HG03571 (cell line): ENCODE measurements around the gene MTA1.

ENCODE experiments used
- ATAC-seq: cut with Tn5 transposase; IDR thresholded peaks from one replicate; pipeline ENCODE4 v1.9.1; 2021; ENCODE audit not compliant: unreplicated experiment

MTA1 gene

DNA sequence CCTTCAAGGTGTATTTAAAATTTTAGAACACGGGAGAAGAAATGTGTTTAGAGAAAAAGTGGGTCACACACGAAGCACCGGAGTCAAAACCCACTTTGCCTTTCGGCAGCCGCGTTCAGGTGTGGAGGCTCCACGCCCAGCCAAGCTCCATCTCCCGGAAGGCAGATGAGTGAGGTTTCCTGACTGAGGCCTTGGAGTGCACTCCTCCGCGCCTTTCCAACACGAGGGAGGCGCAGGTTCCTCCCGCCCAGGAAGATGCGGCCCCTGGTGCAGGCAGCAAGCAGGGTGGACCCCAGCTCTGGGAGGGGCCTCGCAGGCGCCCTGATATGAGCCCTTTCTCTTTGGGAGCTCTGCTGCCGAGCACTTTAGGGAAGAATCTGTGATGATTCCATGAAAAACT, 22.5 kb downstream of the MTA1 start:
- no peak for ATAC-seq

DNA sequence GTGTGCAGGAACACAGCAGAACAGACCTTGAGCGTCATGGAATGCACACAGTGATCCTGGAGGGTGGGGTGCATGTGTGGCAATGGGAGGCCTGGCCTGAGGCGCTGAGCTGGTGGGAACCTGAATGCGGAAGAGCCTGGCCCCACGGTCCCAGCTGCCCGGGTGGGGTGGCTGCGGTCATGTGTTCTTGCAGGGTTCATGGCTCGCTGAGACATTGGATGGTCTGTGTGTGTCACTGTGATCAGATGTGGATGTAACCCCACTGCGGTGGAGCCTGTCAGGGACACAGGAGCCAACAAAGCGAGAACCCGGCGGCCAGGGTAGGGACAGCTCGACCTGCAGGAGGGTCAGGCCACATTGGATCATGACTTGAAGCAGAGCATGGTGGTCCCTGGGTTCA, 23.2 kb downstream of the MTA1 start:
- ATAC-seq: no peak

GRCh38 chr14:105444859-105445258, 25.2 kb downstream of the MTA1 start:
- ATAC-seq: no peak

- ATAC-seq: no peak
These were observed 25.7 kb downstream of the MTA1 start for GRCh38 chr14:105445290-105445689.

DNA sequence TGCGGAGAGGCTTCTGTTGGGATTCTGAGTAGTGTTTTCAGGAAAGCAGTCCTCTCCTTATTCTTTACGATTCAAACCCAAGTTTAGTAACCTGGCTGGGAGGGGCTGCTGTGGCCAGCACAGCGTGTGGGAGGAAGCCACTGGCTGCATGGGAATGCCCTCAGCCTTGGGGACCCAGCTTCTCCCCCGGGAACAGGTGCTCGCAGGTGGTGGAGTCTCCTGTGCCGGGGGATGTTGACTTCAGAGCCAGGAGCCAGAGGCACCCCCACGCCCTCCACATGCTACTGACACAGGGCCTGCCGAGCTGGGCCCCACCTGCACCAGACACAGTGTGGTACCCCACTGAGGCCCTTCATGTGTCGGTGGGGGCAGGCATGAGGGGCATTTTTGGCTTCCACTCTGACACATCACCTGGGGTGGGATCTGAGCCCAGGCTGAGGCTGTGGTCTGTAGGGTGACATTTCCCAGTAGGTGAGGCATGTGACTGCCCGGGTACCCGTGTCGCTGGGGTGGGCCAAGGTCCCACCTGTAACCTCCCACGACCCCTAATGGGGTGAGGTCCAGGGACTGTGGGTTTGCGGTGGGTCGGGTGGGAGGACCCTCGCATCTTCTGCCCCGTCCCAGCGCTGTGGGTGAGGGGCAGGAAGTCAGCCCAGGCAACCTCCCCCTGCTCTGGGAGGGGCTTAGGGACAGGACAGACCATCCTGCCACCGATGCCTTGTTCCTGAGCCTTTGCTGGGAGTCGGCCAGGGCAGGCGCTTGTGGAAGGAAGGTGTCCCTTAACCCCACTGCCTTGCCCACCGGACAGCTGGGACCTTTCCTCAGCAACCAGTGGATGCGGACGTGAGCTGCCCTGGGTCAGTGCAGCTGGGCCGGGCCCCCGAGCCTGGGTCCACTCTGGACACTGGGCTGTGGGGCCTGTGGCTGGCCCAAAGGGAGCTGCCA, 26.5 kb downstream of the MTA1 start:
- no peak for ATAC-seq

DNA sequence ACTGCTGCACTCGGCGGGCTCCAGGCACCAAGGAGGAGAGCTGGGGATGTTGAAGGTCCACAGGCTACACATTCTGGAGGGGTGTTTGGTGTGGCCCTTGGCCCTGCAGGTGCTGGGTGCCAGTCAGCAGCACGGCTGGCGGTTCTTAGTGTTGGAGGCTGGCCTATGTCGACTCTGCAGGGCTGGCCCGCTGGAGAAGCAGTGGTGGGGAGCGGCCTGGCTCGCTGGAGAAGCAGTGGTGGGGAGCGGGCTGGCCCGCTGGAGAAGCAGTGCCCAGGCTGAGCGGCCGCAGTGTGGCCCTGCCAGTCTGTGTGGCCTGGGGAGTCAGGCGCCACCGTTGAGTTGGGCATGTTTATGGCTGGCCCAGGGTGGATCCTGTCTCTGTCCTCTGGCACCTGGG, 27.3 kb downstream of the MTA1 start:
- no peak for ATAC-seq

DNA sequence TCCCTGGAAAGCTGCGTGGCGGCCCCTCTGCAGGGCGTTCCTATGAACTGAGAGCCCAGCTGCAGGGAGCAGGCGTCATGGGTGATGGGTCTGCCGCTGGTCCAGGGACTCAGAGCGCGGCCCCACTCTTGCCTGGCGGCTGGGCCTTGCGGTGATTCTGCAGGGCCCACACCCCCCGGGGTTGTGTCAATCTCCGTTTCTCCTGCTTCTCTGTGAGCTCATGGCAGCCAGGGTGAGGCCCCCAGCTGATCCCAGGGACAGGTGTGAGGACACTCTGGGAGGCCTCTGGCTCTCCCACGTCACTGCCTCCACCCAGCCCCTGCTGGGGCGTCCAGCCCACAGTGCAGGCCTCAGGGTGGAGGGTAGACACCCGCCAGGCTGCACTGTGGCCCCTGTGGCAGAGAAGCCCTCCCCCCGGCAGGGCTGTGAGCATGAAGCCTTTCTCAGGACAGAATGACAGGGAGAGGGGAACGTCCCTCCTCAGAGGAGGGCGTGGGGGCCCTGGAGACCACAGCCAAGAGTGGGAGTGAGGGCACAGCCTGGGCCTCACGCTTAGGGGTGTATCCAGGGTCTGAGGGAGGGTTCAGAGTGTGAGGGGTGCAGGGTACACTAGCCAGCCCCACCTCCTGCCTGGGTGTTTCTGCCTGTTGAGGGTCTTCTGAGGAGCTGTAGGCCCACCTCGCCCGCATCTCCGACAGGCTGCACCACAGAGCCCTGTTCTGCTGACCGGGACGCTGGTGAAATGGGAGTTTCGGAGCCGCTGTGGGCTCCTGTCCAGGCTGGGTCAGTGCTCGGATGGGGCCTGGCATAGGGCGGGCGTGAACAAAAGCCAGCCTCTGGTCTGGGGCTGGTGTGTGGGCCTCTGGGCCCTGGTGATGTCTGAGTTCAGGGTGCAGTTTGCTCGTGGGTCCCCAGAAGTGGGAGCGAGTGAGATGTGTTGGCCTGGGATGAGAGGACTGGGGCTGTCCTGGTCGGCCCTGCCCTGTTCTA, 28.3 kb downstream of the MTA1 start:
- no peak for ATAC-seq

DNA sequence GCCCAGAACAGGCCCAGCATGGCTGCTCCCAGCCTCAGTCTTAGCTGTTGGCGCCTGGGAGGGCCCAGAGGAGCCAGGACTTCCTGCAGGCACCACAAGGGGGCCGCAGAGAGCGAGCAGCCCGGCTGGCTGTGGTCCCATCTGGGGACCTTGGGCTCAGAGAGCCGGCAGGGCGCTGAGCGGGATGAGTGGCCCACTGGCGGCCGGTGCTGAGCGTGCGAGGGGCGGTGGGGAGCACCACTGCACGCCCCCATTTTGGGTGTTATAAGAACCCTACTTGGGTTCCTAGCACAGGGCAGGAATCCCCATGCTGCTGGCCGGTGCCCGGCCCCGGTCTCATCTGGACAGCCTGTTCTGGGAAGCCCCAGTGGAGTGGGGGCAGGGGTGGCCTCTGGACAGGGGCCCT, 29.1 kb downstream of the MTA1 start:
- no peak for ATAC-seq

DNA sequence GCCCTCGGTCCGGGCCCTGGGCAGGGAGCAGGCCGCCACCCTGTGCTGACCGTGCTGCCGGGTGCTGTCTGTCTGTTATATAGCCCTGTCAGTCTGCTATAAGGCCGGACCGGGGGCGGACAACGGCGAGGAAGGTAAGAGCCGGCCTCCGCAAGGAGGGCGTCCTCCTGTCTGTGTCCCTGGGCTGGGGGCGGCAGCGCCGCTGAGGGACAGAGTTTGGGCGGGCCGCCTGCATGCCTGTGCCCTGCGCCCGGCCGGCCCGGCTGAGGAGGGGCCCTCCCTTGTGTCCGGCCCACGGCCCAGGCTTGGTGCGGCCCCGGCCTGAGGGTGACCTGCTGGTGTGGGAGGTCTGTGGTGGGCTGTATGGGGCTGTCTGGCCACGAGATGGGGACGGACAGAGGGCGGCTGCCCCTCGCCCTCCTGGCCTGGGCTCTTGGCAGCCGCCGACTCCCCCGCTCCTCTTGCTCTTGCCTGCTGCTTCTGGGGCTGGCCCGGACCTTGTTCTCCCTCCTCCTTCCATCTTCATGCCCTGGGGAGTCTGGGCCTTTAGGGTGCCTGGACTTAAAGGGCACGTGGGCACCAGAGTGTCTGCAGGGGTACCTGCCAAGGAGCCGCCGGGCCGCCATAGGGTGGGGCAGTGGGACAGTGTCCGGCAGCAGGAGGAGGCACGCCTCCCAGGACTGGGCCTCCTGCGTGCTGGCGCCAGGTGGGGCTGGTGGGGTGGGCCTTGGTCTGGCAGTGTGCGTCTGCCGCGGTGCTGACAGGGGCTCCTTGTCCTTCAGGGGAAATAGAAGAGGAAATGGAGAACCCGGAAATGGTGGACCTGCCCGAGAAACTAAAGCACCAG, 29.9 kb downstream of the MTA1 start:
- no peak for ATAC-seq

GRCh38 chr14:105450123-105450505, 30.5 kb downstream of the MTA1 start:
- ATAC-seq: no peak

DNA sequence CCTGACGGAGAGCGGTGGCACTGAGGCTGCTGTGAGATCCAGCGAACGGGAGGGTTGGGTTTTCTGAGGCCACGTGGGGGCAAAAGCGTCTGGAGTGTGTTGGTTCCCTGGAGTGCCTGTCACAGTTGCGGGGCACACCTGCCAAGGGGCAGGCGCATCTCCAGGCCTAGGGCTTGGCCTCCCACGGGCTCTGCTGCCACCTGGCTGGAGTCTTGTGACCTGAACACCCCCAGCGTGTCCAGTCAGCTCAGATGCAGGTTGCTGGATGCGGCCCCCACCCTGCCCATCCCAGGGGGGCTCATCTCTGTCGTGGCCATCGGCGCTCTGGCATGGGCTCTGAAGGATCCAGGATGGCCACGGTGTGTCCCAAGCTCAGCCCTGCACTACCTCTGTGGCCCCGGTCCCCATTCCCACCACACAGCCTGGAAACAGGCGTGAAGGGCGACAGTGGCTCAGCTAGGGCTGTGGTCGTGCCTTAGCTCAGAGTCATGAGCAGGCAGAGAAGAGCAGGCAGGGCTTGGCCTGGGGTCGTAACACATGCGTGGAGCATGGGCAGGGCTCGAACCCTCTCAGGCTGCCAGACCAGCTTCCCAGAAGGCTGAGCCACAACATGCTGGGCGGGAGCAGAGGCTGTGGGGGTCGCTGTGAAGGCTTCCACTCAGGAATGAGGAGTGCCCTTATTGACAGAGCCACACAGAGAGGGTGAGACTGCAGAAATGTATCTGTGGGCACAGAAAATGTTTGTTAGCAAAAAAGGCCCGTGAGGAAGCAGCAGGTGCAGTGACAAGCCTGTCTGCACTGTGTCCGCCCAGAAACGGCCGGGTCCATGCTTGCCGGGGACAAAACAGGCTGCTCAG, 31.5 kb downstream of the MTA1 start:
- no peak for ATAC-seq

DNA sequence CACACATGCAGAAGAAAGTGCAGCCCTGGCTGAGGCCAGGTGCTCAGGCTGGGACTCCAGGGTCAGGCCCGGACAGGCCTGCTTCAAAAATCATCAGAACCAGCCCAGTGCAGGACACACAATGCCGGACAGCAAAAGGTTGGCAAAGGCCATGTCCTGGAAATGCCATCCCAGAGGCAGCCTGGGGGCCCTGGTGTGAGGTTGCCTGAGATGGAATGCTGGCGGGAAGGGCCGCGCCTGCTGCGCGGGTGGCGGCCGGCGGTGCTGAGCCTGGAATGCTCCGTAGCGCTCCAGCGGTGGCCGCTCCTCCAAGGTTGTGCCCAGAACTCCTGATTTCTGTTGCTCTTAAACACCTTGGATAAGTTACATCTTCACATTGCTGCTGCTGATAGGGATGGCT, 33.3 kb downstream of the MTA1 start:
- ATAC-seq: no peak

GRCh38 chr14:105453847-105454246, 34.2 kb downstream of the MTA1 start:
- no peak for ATAC-seq

GRCh38 chr14:105455086-105455640, 35.5 kb downstream of the MTA1 start:
- no peak for ATAC-seq

DNA sequence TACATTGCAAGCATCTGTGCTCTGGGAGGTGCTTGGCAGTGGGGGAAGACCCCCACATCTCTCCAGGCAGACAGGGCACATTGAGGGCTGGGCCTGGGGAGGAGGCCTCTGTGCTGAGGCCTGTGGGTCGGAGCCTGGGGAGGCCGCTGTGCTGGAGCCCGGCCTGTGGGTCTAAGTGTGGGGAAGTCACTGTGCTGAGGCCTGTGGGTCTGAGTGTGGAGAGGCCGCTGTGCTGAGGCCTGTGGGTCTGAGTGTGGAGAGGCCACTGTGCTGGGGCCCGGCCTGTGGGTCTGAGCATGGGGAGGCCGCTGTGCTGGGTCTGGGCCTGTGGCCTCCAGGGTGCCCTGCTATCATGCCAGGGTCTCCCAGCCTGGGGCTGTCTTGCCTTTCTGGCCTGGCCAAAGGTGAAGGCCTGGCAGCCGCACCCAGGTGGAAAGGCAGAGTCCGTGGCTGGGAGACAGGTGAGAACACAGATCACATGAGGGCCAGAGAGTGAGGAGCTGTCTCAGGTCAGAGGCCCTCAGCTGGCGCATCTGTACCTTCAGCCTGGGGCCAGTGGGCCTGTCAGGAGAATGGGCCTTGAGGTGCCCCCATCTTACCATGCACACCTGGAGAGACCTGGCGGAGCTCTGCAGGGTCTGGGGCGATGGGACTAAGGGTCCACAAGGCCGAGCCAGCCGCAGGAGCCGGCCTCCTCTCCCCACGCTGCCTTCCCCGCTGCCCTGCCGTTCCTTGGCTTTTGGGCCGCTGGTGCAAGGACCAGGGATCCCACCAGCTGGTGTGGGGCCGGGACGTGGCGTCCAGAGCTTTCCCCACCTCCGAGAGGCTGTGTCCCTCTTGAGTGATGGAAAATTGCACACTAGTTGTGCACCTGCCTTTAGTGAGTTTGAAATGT, 36.4 kb downstream of the MTA1 start:
- no peak for ATAC-seq

DNA sequence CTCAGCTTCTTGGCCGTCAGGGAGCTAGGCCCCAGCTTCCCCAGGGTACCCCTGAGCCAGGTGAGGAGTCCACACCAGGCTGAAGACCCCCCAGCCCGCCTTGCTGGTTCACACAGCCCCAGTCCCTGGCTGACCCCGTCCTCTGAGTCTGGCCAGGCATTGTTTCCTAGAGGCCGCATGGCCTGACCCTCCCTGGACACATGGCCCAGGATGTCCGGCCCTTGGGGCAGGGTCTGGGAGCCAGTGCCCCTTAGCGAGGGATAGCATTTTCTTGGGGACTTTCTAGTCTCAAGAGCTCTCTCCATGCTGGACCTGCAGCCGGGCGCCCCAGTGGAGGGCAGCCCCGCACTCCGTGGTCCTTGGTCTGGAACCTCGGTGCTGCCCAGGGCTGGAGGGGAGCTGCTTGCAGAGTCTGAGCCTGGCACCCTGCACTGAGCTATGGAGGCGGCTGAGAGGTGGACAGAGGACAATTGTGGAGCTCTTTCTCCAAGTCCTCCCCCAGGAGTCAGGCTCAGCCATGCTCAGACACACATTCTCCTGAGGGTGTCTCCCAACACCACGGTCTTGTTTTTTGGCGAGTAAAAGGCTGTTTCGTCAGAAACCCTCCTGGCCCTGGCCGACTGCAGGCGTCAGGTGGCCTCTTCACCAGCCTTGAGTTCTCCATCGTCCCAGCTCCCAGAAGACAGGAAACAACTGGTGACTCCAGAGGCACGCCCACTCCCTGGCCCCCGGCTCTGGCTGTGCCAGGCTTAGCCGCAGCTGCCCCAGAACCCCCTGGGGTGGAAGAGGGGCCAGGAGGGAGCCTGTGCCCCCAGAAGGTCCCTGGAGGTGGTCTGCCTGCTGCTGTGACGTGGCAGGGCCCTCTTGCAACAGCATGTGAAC, 37.4 kb downstream of the MTA1 start:
- ATAC-seq: no peak

- no peak for ATAC-seq
These were observed 38.4 kb downstream of the MTA1 start for GRCh38 chr14:105458010-105458409.

DNA sequence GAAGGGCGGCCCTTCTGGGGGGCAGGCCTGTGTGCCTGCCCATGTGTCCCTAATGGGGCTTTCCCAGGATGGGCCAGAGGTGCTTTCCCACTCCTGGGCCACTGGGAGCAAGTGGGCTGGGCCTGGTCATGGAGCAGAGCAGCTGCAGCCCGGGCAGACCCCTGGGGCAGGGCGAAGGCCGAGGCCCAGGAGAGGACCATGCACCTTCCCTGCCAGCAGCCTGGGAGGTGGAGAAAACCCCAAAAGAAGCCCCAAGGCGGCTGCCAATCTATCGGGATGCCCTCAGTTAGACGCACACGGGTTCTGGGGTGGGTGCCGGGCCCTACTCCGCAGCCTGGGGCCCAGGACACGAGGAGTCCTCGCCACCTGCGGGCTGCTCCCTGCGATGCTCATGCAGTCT, 38.9 kb downstream of the MTA1 start:
- ATAC-seq: no peak
